Sigmoid colon (tissue), 7 donors: ENCODE data around the gene RADIL. TPM values are rescaled to one million over a fixed set of nuclear protein-coding genes. Genes with fewer than 3 reads are reported as not detected.

Experiments
- DNase-seq: peaks from one replicate; pipeline ENCODE4 v3.0.0-alpha.2; 2019
- H3K27ac ChIP-seq, 4 donors: fragments of 200-600 bp; sonication (generic); one replicate each; pipeline ENCODE4 v1.5.1; 2016 to 2019; ENCODE audit warnings: mild to moderate bottlenecking in 1 of 4
- H3K27me3 ChIP-seq, 3 donors: fragments of 200-600 bp; sonication (generic); one replicate each; pipeline ENCODE4 v1.5.1; 2019; ENCODE audit warnings: mild to moderate bottlenecking in 1 of 3
- H3K36me3 ChIP-seq, 4 donors: fragments of 200-600 bp; sonication (generic); one replicate each; pipeline ENCODE4 v1.5.1; 2016 to 2019
- H3K4me1 ChIP-seq, 4 donors: fragments of 200-600 bp; sonication (generic); one replicate each; pipeline ENCODE4 v1.5.1; 2017 to 2019
- H3K4me3 ChIP-seq, 4 donors: fragments of 200-600 bp; sonication (generic); one replicate each; pipeline ENCODE4 v1.5.1; 2017 to 2019; ENCODE audit warnings: mild to moderate bottlenecking in 2 of 4, moderate library complexity in 1 of 4
- H3K9me3 ChIP-seq, 4 donors: fragments of 200-600 bp in 3 of 4; sonication (generic) in 3 of 4; one replicate each; pipeline versions ENCODE4 v1.5.1 to v1.6.1; 2013 to 2019
- EP300 ChIP-seq, 4 donors: sonication (generic); formaldehyde crosslinking; IDR thresholded peaks; one replicate each; pipeline ENCODE4 v1.6.1; 2017; ENCODE audit warnings: antibody characterized with exemption in 4 of 4
- POLR2A ChIP-seq, 2 donors: fragments of 450-650 bp; IDR thresholded peaks; one replicate each; pipeline ENCODE4 v1.6.1; 2016; ENCODE audit warnings: antibody characterized with exemption in 2 of 2, mild to moderate bottlenecking in 2 of 2, moderate library complexity in 2 of 2
- POLR2AphosphoS5 ChIP-seq, 4 donors: sonication (generic); formaldehyde crosslinking; IDR thresholded peaks; one replicate each; pipeline ENCODE4 v1.6.1; 2017; ENCODE audit warnings: antibody characterized with exemption in 4 of 4
- WGBS, 2 donors: extraction: QIAGEN DNeasy Blood & Tissue Kit; methylation state at CpG; one replicate each; pipeline ENCODE4 v1.1.7; 2013; 5-methylcytosine and 5-hydroxymethylcytosine counted together
- intact Hi-C: fragments of 100-400 bp; cut with DNase I; formaldehyde crosslinking; loops from one replicate; pipeline ENCODE4 v1.15.1; 2023
- polyA plus RNA-seq, 3 donors: library from polyadenylated mRNA; stranded (reverse); fragments of 200-250 nt; gene quantifications; one replicate each; pipeline ENCODE4 v1.2.3, GENCODE V29; 2013
- total RNA-seq, 4 donors: library from RNA; depleted of rRNA; stranded (reverse); fragments of >200 nt; gene quantifications; one replicate each; pipeline ENCODE4 v1.1.0, GENCODE V29; 2016
- TF ChIP-seq, protein P1 (sequence below), 4 experiments: fragments of 450-650 bp in 3 of 4; fragments of 200-600 bp in 1 of 4; IDR thresholded peaks; one replicate each; pipeline ENCODE4 v1.5.1; 2016 to 2019; ENCODE audit warnings: antibody characterized with exemption in 4 of 4, mild to moderate bottlenecking in 3 of 4, moderate library complexity in 2 of 4
- donor health status: healthy with polysubstance abuse.
- donor health status: Bipolar disorder and iron deficiency.
- donor health status: healthy.

The RADIL gene
- total and polyA plus RNA-seq, 7 donors, result 1.2 to 10.8 (median 5.6) TPM

DNA sequence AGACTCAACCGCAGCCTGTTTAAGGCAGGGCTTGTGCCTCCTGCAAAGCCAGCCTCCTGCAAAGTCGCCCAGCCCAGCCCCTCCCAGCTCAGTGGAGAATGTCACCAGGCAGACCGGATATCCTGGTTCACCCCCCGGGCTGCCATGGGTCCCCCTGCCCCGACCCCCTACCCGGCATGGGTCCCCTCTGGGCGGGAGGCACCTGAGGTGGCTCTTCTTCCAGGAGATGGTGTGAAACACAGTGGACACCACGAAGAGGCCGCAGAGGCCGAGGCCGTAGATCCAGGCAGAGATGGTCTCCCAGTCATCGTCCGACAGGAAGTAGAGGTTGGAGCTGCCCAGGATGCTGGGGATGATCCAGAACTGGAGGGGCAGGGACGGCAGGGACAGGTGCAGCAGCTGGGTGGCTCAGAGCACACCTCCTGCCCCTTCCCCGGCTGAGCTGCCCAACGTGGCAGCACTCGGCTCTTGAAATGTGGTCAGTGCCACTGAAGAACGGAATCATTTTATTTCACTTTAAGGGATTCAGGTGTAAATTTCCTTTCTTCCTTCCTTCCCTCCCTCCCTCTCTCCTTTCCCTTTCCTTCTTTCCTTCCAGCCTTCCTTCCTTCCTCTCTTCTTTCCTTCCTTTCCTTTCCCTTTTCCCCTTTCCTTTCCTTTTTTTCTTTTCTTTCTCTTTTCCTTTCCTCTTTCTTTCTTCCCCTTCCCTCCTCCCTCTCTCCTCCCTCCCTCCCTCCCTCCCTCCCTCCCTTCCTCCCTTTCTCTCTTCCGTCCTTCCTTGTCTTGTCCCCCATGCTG, 36.7 kb upstream of the RADIL start:
- Histone ChIP-seq H3K4me1 (no peaks in the 10 kb centered on the region), H3K9me3 (no peaks in the 10 kb centered on the region), H3K27ac (no peak overlapping the region), H3K36me3 (no peaks in the 10 kb centered on the region), H3K4me3 (no peak overlapping the region), H3K27me3 (peaks cover 0 to 3% (median 0%) of the 10 kb centered on the region in 3 donors)
- TF ChIP-seq POLR2AphosphoS5 (IDR thresholded peaks at IDR 0.05) (no peak), EP300 (IDR thresholded peaks at IDR 0.05) (no peak), POLR2A (IDR thresholded peaks at IDR 0.05) (no peak)
- TF ChIP-seq, protein P1, sequence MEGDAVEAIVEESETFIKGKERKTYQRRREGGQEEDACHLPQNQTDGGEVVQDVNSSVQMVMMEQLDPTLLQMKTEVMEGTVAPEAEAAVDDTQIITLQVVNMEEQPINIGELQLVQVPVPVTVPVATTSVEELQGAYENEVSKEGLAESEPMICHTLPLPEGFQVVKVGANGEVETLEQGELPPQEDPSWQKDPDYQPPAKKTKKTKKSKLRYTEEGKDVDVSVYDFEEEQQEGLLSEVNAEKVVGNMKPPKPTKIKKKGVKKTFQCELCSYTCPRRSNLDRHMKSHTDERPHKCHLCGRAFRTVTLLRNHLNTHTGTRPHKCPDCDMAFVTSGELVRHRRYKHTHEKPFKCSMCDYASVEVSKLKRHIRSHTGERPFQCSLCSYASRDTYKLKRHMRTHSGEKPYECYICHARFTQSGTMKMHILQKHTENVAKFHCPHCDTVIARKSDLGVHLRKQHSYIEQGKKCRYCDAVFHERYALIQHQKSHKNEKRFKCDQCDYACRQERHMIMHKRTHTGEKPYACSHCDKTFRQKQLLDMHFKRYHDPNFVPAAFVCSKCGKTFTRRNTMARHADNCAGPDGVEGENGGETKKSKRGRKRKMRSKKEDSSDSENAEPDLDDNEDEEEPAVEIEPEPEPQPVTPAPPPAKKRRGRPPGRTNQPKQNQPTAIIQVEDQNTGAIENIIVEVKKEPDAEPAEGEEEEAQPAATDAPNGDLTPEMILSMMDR (IDR thresholded peaks at IDR 0.05), result no peak
- WGBS, 2 donors, result 77 to 81% methylated on average over 19 of the region's 19 CpGs
- intact Hi-C loops, result loop anchor here (2.0 kb wide), 1 partner anchor 59 kb away; no protein-coding TSS in a partner anchor
- no peak for DNase-seq

DNA sequence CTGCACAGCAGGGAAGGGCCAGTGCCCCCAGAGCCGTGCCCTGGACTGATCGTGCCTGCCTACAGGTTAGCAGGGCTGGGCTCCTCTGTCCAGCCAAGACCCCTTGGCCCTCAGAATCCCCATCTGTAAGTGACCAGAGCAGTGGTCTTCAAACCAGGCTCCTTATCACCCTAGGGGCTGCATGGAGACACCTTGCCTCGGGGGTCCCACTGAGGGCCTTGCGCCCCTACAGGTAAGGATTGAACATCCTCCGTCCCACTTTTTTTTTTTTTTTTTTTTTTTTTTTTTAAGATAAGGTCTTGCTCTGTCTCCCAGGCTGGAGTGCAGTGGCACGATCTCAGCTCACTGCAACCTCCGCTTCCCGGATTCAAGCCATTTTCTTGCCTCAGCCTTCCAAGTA, 32.6 kb upstream of the RADIL start:
- no peaks in the 10 kb centered on the region for H3K27me3 ChIP-seq
- DNase-seq, result no peak
- no peak overlapping the region for H3K27ac ChIP-seq
- H3K9me3 ChIP-seq, result no peaks in the 10 kb centered on the region
- intact Hi-C loops, result no loop called here
- H3K4me1 ChIP-seq, result no peaks in the 10 kb centered on the region
- no peaks in the 10 kb centered on the region for H3K36me3 ChIP-seq
- H3K4me3 ChIP-seq, result no peak overlapping the region
- 67 to 69% methylated on average over 8 of the region's 8 CpGs for WGBS, 2 donors
- TF ChIP-seq POLR2AphosphoS5 (IDR thresholded peaks at IDR 0.05) (no peak), POLR2A (IDR thresholded peaks at IDR 0.05) (no peak), EP300 (IDR thresholded peaks at IDR 0.05) (no peak)
- TF ChIP-seq, protein P1 (IDR thresholded peaks at IDR 0.05), result no peak

DNA sequence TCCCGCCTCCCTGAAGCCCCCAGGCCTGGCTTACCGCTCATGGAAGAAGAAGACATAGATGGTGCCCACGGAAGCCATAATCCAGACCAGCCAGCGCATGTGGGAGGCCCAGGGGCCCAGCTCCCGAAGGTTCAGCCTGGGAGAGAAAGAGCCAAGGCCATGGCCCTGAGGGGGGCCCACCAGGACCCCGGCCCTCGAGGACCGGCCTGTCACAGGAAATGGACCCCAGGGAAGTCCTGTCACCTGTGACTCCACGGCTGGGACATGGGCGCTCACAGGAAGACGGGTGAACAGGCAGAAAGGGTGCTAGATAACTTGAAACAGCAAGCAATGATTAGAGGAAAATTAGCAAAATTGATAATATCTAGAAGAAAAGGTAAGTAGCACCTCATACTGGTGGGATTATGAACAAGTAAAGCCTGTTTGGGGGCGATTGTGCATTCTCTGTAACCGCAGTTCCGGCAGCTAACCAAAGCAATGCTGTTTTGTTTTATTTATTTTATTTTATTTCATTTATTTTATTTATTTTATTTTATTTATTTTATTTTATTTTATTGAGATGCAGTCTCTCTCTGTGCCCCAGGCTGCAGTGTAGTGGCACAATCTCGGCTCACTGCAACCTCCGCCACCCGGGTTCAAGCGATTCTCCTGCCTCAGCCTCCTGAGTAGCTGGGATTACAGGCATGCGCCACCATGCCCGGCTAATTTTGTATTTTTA, 27.8 kb upstream of the RADIL start:
- intact Hi-C loops, result no loop called here
- DNase-seq, result no peak
- 82 to 87% methylated on average over 20 of the region's 20 CpGs for WGBS, 2 donors
- Histone ChIP-seq H3K27ac (no peak overlapping the region), H3K27me3 (no peaks in the 10 kb centered on the region), H3K9me3 (no peaks in the 10 kb centered on the region), H3K4me1 (no peaks in the 10 kb centered on the region), H3K36me3 (no peaks in the 10 kb centered on the region), H3K4me3 (no peak overlapping the region)
- TF ChIP-seq POLR2A (IDR thresholded peaks at IDR 0.05), result no peak
- TF ChIP-seq EP300 (IDR thresholded peaks at IDR 0.05), result no peak
- no peak for TF ChIP-seq POLR2AphosphoS5 (IDR thresholded peaks at IDR 0.05)
- TF ChIP-seq, protein P1 (IDR thresholded peaks at IDR 0.05), result no peak

DNA sequence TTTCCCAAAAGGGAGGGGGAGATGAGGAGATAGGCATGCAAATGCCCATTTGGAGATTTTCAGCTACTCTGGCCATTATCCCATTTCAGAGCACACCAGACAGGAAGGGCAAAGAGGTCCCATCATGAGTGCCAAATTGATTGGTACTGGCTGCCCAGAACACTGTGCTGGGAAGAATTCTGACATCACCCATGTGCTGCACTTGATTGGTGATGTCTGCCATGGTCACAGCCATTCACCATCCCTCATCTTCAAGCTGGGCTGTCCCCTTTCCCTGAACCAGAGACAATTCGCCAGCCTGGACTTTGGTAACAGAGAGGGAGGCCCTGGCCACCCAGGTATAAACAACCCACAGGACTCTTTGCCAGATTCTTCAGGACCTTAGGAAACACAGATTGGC, 23.2 kb upstream of the RADIL start:
- TF ChIP-seq EP300 (IDR thresholded peaks at IDR 0.05) (no peak), POLR2A (IDR thresholded peaks at IDR 0.05) (no peak), POLR2AphosphoS5 (IDR thresholded peaks at IDR 0.05) (no peak)
- TF ChIP-seq, protein P1 (IDR thresholded peaks at IDR 0.05), result no peak
- H3K36me3 ChIP-seq, result no peaks in the 10 kb centered on the region
- no peak overlapping the region for H3K27ac ChIP-seq
- 69 to 82% methylated on average over 1 of the region's 1 CpG for WGBS, 2 donors
- H3K4me1 ChIP-seq, result no peaks in the 10 kb centered on the region
- no peaks in the 10 kb centered on the region for H3K9me3 ChIP-seq
- intact Hi-C loops, result no loop called here
- H3K27me3 ChIP-seq, result peaks cover 0 to 18% (median 0%) of the 10 kb centered on the region in 3 donors
- H3K4me3 ChIP-seq, result no peak overlapping the region
- no peak for DNase-seq
